CD14-positive monocyte (primary cell): ENCODE measurements around the gene PSORS1C2. TPM values are rescaled to one million over a fixed set of nuclear protein-coding genes. Genes with fewer than 3 reads are reported as not detected.

Experiments
- DNase-seq, 3 donors: peaks; one replicate each; pipeline ENCODE4 v3.0.0-alpha.2; 2011 to 2022
- H2AFZ ChIP-seq: 2 replicates; pipeline ENCODE4 v1.6.0; 2012; ENCODE audit warnings: mild to moderate bottlenecking, low read depth, low read length, inconsistent platforms; ENCODE audit not compliant: insufficient read depth, poor library complexity, severe bottlenecking
- H3K27ac ChIP-seq, 2 donors: 1 replicate in 1 of 2; 2 replicates in 1 of 2; pipeline ENCODE4 v1.5.1; 2012 to 2013; ENCODE audit warnings: low read length in 2 of 2, control low read depth in 1 of 2, inconsistent platforms in 1 of 2, low read depth in 1 of 2, mild to moderate bottlenecking in 1 of 2
- H3K27me3 ChIP-seq, 2 donors: one replicate each; pipeline versions ENCODE4 v1.6.0 to v1.6.1; 2011 to 2013; ENCODE audit warnings: low read length in 2 of 2; ENCODE audit not compliant: control insufficient read depth in 2 of 2, insufficient read depth in 2 of 2
- H3K36me3 ChIP-seq, 2 donors: replicated peaks in 1 of 2; 1 replicate in 1 of 2; 2 replicates in 1 of 2; pipeline versions ENCODE4 v1.5.1 to v1.6.1; 2012 to 2013; ENCODE audit warnings: low read length in 2 of 2, control low read depth in 1 of 2, inconsistent platforms in 1 of 2, mild to moderate bottlenecking in 1 of 2; ENCODE audit not compliant: insufficient read depth in 2 of 2, control insufficient read depth in 1 of 2
- H3K4me1 ChIP-seq, 2 donors: 1 replicate in 1 of 2; 2 replicates in 1 of 2; pipeline versions ENCODE4 v1.5.1 to v1.6.1; 2012 to 2013; ENCODE audit warnings: low read length in 2 of 2, control low read depth in 1 of 2, inconsistent platforms in 1 of 2, mild to moderate bottlenecking in 1 of 2, moderate library complexity in 1 of 2; ENCODE audit not compliant: insufficient read depth in 2 of 2, control insufficient read depth in 1 of 2
- H3K4me2 ChIP-seq: replicated peaks from 2 replicates; pipeline ENCODE3; 2012; ENCODE audit warnings: low read length, moderate library complexity, mild to moderate bottlenecking; ENCODE audit not compliant: poor library complexity, severe bottlenecking; ENCODE audit errors: extremely low read depth
- H3K4me3 ChIP-seq, 3 experiments: fragments of 200-600 bp in 1 of 3; sonication (generic) in 1 of 3; replicated peaks in 1 of 3; 1 replicate in 2 of 3; 2 replicates in 1 of 3; pipeline ENCODE4 v1.5.1; 2011 to 2013; ENCODE audit warnings: low read length in 3 of 3, mild to moderate bottlenecking in 3 of 3, control low read depth in 2 of 3, low read depth in 2 of 3, inconsistent platforms in 1 of 3, moderate library complexity in 1 of 3
- H3K79me2 ChIP-seq: 2 replicates; pipeline ENCODE4 v1.6.0; 2012; ENCODE audit warnings: mild to moderate bottlenecking, control low read depth, inconsistent platforms, low read length, moderate library complexity; ENCODE audit not compliant: insufficient read depth
- H3K9ac ChIP-seq: 2 replicates; pipeline ENCODE4 v1.6.0; 2017; ENCODE audit warnings: low read length, mild to moderate bottlenecking; ENCODE audit not compliant: insufficient read depth, poor library complexity, severe bottlenecking
- H3K9me3 ChIP-seq, 2 donors: replicated peaks in 1 of 2; 1 replicate in 1 of 2; 2 replicates in 1 of 2; pipeline versions ENCODE4 v1.5.1 to v1.6.1; 2012 to 2013; ENCODE audit warnings: low read length in 2 of 2, control low read depth in 1 of 2; ENCODE audit not compliant: control insufficient read depth in 1 of 2, insufficient read depth in 1 of 2
- H4K20me1 ChIP-seq: 2 replicates; pipeline ENCODE4 v1.6.0; 2012; ENCODE audit warnings: mild to moderate bottlenecking, low read length, control low read depth, moderate library complexity; ENCODE audit not compliant: insufficient read depth
- H3K27ac Mint-ChIP-seq, 7 donors: one replicate each; pipeline ENCODE4 v1.8.0; 2020; ENCODE audit warnings: mild to moderate bottlenecking in 7 of 7, mixed read lengths in 7 of 7, moderate library complexity in 6 of 7, inconsistent platforms in 2 of 7
- H3K27me3 Mint-ChIP-seq, 3 donors: one replicate each; pipeline ENCODE4 v1.8.0; 2021 to 2022; ENCODE audit warnings: low read depth in 3 of 3, mild to moderate bottlenecking in 3 of 3, mixed read lengths in 3 of 3, moderate library complexity in 3 of 3, inconsistent platforms in 1 of 3
- H3K36me3 Mint-ChIP-seq, 2 donors: one replicate each; pipeline ENCODE4 v1.8.0; 2020; ENCODE audit warnings: mixed read lengths in 2 of 2, inconsistent platforms in 1 of 2, mild to moderate bottlenecking in 1 of 2
- H3K4me1 Mint-ChIP-seq: one replicate; pipeline ENCODE4 v1.8.0; 2020; ENCODE audit warnings: mild to moderate bottlenecking, mixed read lengths
- H3K4me3 Mint-ChIP-seq, 2 donors: one replicate each; pipeline ENCODE4 v1.8.0; 2020; ENCODE audit warnings: mild to moderate bottlenecking in 2 of 2, mixed read lengths in 2 of 2, moderate library complexity in 1 of 2
- H3K9me3 Mint-ChIP-seq, 7 donors: one replicate each; pipeline ENCODE4 v1.8.0; 2020 to 2022; ENCODE audit warnings: mixed read lengths in 7 of 7, mild to moderate bottlenecking in 6 of 7, moderate library complexity in 6 of 7, inconsistent platforms in 2 of 7
- CTCF ChIP-seq: fragments of 200-600 bp; IDR thresholded peaks from one replicate; pipeline ENCODE4 v1.8.0; 2022; ENCODE audit warnings: antibody characterized with exemption, mild to moderate bottlenecking
- WGBS: methylation state at CpG from one replicate; pipeline ENCODE4 v1.1.5; 2013; ENCODE audit warnings: missing lambda C conversion rate; ENCODE audit not compliant: insufficient coverage; 5-methylcytosine and 5-hydroxymethylcytosine counted together
- intact Hi-C, 2 donors: fragments of 100-400 bp; cut with micrococcal nuclease; formaldehyde crosslinking; loops; one replicate each; pipeline versions ENCODE4 v1.15.0 to v1.15.1; 2023
- polyA plus RNA-seq, 3 donors: library from polyadenylated mRNA; depleted of rRNA in 1 of 3; unstranded in 2 of 3; stranded (reverse) in 1 of 3; fragments of 300-500 nt in 2 of 3; fragments of >200 nt in 1 of 3; fragmentation: Illumina TruSeq in 2 of 3; gene quantifications; 1 replicate in 2 of 3; 2 replicates in 1 of 3; pipeline ENCODE4 v1.2.3, GENCODE V29; 2012 to 2021

The PSORS1C2 gene
- polyA plus RNA-seq, 3 donors: not detected

GRCh38 chr6:31161216-31162126 is 22.6 kb upstream of the PSORS1C2 start:
- no peak for DNase-seq
- no peaks in the 10 kb centered on the region for H3K9me3 ChIP-seq
- no peaks in the 10 kb centered on the region for H3K27me3 ChIP-seq
- no peak overlapping the region for H3K27ac ChIP-seq
- WGBS: 94% methylated on average over 12 of the region's 19 CpGs
- H3K9ac ChIP-seq: no peak overlapping the region
- peaks cover 2 to 20% of the 10 kb centered on the region in 2 donors for H3K36me3 ChIP-seq
- Mint-ChIP-seq H3K27ac (peak overlapping the region in 3 of 7 donors; percentile 32 to 80 (median 75)), H3K36me3 (peaks cover 5 to 27% of the 10 kb centered on the region in 2 donors), H3K27me3 (peaks cover 0 to 3% (median 0%) of the 10 kb centered on the region in 3 donors), H3K4me1 (peaks cover 33% of the 10 kb centered on the region), H3K4me3 (no peak overlapping the region), H3K9me3 (no peaks in the 10 kb centered on the region)
- H3K4me1 ChIP-seq: peaks cover 17 to 24% of the 10 kb centered on the region in 2 donors
- TF ChIP-seq CTCF: no peak
- no peaks in the 10 kb centered on the region for H4K20me1 ChIP-seq
- H2AFZ ChIP-seq: no peak overlapping the region
- no peak overlapping the region for H3K4me2 ChIP-seq
- peaks cover 21% of the 10 kb centered on the region for H3K79me2 ChIP-seq
- no peak overlapping the region for H3K4me3 ChIP-seq
- intact Hi-C loops: no loop called here

GRCh38 chr6:31158863-31159855 is 20.3 kb upstream of the PSORS1C2 start:
- peaks cover 17 to 24% of the 10 kb centered on the region in 2 donors for H3K4me1 ChIP-seq
- peak overlapping the region; percentile 79 to 92 (median 81) for H3K4me3 ChIP-seq
- Mint-ChIP-seq H3K4me1 (peaks cover 31% of the 10 kb centered on the region), H3K27me3 (peaks cover 0 to 2% (median 0%) of the 10 kb centered on the region in 3 donors), H3K4me3 (peak overlapping the region; percentile 91 to 94), H3K36me3 (peaks cover 13 to 36% of the 10 kb centered on the region in 2 donors), H3K9me3 (no peaks in the 10 kb centered on the region), H3K27ac (peak overlapping the region in 5 of 7 donors; percentile 31 to 90 (median 78))
- H3K4me2 ChIP-seq: peak overlapping the region; percentile 99
- H3K79me2 ChIP-seq: peaks cover 21% of the 10 kb centered on the region
- intact Hi-C loops: no loop called here
- H4K20me1 ChIP-seq: no peaks in the 10 kb centered on the region
- peaks cover 2 to 27% of the 10 kb centered on the region in 2 donors for H3K36me3 ChIP-seq
- 27% methylated on average over 23 of the region's 35 CpGs for WGBS
- no peak for TF ChIP-seq CTCF
- H3K27me3 ChIP-seq: no peaks in the 10 kb centered on the region
- peak overlapping the region; percentile 88 for H2AFZ ChIP-seq
- peak overlapping the region; percentile 69 for H3K9ac ChIP-seq
- no peaks in the 10 kb centered on the region for H3K9me3 ChIP-seq
- peak overlapping the region in 1 of 2 donors; percentile 56 for H3K27ac ChIP-seq
- DNase-seq: no peak
